Neural crest cell (in vitro differentiated cells): ENCODE data around the gene ARHGEF10L. TPM values are rescaled to one million over a fixed set of nuclear protein-coding genes. Genes with fewer than 3 reads are reported as not detected.

Experiments used
- DNase-seq: peaks from one replicate; pipeline ENCODE4 v3.0.0; 2021; ENCODE audit warnings: low read depth, mixed read lengths, low spot score
- H3K27ac Mint-ChIP-seq: one replicate; pipeline ENCODE4 v1.8.0; 2021; ENCODE audit warnings: mild to moderate bottlenecking, mixed read lengths; ENCODE audit not compliant: unreplicated experiment
- H3K27me3 Mint-ChIP-seq: 2 replicates; pipeline ENCODE4 v1.8.0; 2021; ENCODE audit warnings: low read depth, mild to moderate bottlenecking, mixed read lengths
- H3K36me3 Mint-ChIP-seq: 2 replicates; pipeline ENCODE4 v1.8.0; 2021; ENCODE audit warnings: low read depth, mild to moderate bottlenecking, mixed read lengths
- H3K4me1 Mint-ChIP-seq: 2 replicates; pipeline ENCODE4 v1.8.0; 2021; ENCODE audit warnings: mixed read lengths
- H3K4me3 Mint-ChIP-seq: one replicate; pipeline ENCODE4 v1.8.0; 2021; ENCODE audit warnings: mild to moderate bottlenecking, mixed read lengths
- H3K9me3 Mint-ChIP-seq: 2 replicates; pipeline ENCODE4 v1.8.0; 2021; ENCODE audit warnings: mixed read lengths
- total RNA-seq: library from RNA; stranded (reverse); gene quantifications from 2 replicates; pipeline ENCODE4 v1.2.1, GENCODE V29; 2021
- TF ChIP-seq, protein P1 (sequence below): fragments of 200-600 bp; sonication (generic); conservative IDR thresholded peaks from 2 replicates; pipeline ENCODE4 v1.5.0; 2021; ENCODE audit warnings: antibody characterized with exemption, mild to moderate bottlenecking

ARHGEF10L gene
- total RNA-seq, 1 donor from 2014 or later = 22.2 TPM

- peaks cover 47% of the 10 kb centered on the region for H3K4me1 Mint-ChIP-seq
- TF ChIP-seq, protein P1, sequence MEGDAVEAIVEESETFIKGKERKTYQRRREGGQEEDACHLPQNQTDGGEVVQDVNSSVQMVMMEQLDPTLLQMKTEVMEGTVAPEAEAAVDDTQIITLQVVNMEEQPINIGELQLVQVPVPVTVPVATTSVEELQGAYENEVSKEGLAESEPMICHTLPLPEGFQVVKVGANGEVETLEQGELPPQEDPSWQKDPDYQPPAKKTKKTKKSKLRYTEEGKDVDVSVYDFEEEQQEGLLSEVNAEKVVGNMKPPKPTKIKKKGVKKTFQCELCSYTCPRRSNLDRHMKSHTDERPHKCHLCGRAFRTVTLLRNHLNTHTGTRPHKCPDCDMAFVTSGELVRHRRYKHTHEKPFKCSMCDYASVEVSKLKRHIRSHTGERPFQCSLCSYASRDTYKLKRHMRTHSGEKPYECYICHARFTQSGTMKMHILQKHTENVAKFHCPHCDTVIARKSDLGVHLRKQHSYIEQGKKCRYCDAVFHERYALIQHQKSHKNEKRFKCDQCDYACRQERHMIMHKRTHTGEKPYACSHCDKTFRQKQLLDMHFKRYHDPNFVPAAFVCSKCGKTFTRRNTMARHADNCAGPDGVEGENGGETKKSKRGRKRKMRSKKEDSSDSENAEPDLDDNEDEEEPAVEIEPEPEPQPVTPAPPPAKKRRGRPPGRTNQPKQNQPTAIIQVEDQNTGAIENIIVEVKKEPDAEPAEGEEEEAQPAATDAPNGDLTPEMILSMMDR = no peak
- DNase-seq = no peak
- no peaks in the 10 kb centered on the region for H3K36me3 Mint-ChIP-seq
- H3K27me3 Mint-ChIP-seq = no peaks in the 10 kb centered on the region
- no peak overlapping the region for H3K27ac Mint-ChIP-seq
- no peak overlapping the region for H3K4me3 Mint-ChIP-seq
- H3K9me3 Mint-ChIP-seq = no peaks in the 10 kb centered on the region
Measured at GRCh38 chr1:17561247-17561548, 21.7 kb downstream of the ARHGEF10L start.

DNA sequence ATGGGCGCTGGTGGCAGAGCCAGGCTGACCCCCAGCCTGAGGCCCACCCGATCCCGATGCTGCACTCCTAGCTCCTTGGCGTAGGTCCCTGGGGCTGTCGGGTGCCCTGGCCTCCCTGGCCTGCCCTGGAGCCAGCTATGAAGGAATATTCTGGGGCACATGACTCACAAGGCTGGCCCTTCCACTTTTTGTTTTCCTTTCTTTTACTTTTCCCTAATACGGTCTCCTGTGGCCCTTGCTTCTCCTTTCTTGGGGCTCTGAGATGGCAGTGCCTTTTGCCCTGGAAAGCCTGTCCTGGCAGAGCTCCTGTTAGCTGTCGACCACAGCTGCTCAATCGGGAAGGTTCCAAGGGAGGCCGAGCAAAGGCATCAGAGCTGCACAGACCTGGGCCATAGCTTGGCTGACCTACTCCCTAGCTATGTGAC is 22.1 kb downstream of the ARHGEF10L start:
- no peak for DNase-seq
- no peaks in the 10 kb centered on the region for H3K27me3 Mint-ChIP-seq
- no peak overlapping the region for H3K4me3 Mint-ChIP-seq
- TF ChIP-seq, protein P1 = no peak
- no peaks in the 10 kb centered on the region for H3K9me3 Mint-ChIP-seq
- peaks cover 50% of the 10 kb centered on the region for H3K4me1 Mint-ChIP-seq
- no peaks in the 10 kb centered on the region for H3K36me3 Mint-ChIP-seq
- H3K27ac Mint-ChIP-seq = no peak overlapping the region

DNA sequence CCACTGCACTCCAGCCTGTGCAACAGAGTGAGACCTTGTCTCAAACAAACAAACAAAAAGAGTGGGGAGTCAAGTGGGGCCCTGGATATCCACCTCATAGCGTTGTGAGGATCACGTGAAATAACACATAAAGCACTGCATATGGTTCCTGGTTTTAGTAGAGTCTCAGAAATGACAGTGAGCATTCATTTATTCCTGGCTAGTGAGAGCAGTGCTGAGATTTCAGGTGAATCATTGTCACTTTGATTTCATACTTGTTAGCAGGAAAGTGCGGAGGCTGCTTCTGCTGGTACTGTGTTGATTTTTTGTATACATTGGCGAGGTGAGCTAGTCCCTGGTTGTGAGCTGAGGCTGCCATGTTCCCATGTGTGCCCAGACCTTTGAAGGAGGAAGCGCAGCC is 22.9 kb downstream of the ARHGEF10L start:
- TF ChIP-seq, protein P1 = no peak
- Mint-ChIP-seq H3K36me3 (no peaks in the 10 kb centered on the region), H3K4me1 (peaks cover 50% of the 10 kb centered on the region), H3K27ac (peak overlapping the region; percentile 58), H3K9me3 (no peaks in the 10 kb centered on the region), H3K4me3 (peak overlapping the region; percentile 14), H3K27me3 (no peaks in the 10 kb centered on the region)
- DNase-seq = no peak

GRCh38 chr1:17563494-17564281 is 24.2 kb downstream of the ARHGEF10L start:
- Mint-ChIP-seq H3K4me3 (no peak overlapping the region), H3K27me3 (no peaks in the 10 kb centered on the region), H3K36me3 (no peaks in the 10 kb centered on the region), H3K9me3 (no peaks in the 10 kb centered on the region), H3K27ac (no peak overlapping the region), H3K4me1 (peaks cover 51% of the 10 kb centered on the region)
- no peak for DNase-seq
- TF ChIP-seq, protein P1 = no peak

DNA sequence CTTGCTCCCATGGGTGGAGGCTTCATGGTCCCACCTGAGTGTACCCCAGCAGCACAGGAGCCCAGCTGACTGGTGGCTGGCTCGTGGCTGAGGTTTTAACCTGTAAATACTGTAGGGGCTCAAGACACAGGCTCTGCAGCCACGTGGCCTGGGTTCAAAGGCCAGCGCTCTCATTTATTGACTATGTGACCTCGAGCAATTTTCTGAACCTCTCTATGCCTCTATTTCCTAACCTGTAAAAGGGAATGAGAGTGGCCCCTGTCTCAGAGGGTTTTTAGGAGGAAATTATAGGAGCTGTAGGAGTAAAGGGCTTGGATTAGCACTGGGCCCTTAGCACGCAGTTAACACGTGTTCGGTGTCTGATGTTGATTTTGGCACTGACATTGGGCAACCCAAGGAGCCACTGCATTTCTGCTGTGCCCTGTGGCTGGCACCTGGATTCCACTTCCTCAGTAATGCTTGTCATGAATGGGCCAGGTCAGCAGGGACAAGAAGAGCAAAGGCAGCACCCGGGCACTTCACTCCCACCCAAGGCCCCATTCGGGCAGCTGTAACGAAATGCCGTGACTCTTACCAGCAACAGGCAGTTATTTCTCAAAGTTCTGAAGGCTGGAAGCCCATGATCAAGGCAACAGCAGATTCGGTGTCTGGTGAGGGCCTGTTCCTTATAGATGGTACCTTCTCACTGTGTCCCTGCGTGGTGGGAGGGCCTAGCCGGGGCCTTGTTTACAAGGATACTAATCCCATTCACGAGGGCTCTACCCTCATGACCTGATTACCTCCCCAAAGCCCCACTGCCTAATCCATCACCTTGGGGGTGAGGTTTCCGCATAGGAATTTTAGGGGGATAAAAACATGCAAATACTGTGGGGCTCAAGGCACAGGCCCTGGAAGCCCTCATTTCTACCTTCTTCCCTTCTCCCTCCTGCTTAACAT is 25.2 kb downstream of the ARHGEF10L start:
- peak overlapping the region; percentile 58 for H3K4me3 Mint-ChIP-seq
- H3K27ac Mint-ChIP-seq = no peak overlapping the region

More for the DNA sequence above, 25.2 kb downstream of the ARHGEF10L start:
- no peaks in the 10 kb centered on the region for H3K27me3 Mint-ChIP-seq
- peaks cover 55% of the 10 kb centered on the region for H3K4me1 Mint-ChIP-seq
- no peak for DNase-seq
- TF ChIP-seq, protein P1 = no peak
- H3K36me3 Mint-ChIP-seq = no peaks in the 10 kb centered on the region
- no peaks in the 10 kb centered on the region for H3K9me3 Mint-ChIP-seq
